HL-60/S4 treated with retinoic acid at 250 ng/mL for 4 days and 3 days (cell line): Measurements from ENCODE around the gene CHRNB2.

ENCODE experiments used
- in situ Hi-C: fragments of 300-500 bp; cut with MboI; formaldehyde crosslinking; loops from 2 replicates; pipeline ENCODE4 v1.7.0; 2022; ENCODE audit warnings: low sequenced_read_pairs

CHRNB2 gene

GRCh38 chr1:154577346-154578057 is 9.9 kb downstream of the CHRNB2 start:
- in situ Hi-C loops: no loop called here

- in situ Hi-C loops: no loop called here
Observed at GRCh38 chr1:154578058-154578418, 10.5 kb downstream of the CHRNB2 start.

DNA sequence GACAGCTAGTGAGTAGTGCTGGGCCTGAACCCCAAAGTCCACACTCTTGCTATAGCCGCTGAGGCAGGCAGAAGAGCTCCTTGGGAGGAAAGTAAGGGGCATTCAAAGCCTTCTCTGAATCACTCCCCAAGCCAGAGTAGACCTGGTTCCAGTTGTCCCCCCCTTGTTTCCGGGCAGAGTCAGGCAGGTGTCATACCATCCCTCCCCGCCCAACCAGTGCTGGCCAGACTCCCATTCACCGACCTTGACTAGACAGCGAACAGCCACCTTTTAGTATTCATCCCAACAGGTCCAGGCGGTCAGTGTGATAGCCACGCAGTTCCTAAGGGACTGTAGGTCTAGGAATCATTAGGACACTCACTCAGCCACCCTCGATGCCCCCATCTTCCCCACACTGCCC is 11.8 kb downstream of the CHRNB2 start:
- in situ Hi-C loops: no loop called here

GRCh38 chr1:154581766-154582165 is 14.2 kb downstream of the CHRNB2 start:
- in situ Hi-C loops: no loop called here

DNA sequence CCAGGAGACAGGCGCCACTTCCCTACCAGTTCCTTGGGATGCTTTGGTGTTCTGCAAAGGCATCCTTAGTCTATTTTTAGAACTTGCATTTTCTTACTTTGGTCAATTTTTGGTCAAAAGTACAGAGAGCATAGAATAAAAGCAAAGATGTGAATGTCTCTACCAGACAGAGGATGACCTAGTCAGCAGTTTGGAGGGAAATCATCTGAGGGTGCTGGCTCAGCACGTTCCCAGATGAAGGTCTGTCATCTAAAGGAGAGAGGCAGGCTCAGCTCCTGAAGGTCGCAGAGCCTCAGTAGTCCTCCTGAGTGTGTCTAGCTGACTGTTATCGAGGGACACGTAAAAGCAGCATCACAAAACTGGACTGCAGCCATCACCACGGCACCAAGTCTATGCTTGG is 15.3 kb downstream of the CHRNB2 start:
- in situ Hi-C loops: no loop called here

- in situ Hi-C loops: no loop called here
Observed at GRCh38 chr1:154583773-154584172, 16.2 kb downstream of the CHRNB2 start.

- in situ Hi-C loops: no loop called here
Observed at GRCh38 chr1:154584267-154584994, 16.9 kb downstream of the CHRNB2 start.

DNA sequence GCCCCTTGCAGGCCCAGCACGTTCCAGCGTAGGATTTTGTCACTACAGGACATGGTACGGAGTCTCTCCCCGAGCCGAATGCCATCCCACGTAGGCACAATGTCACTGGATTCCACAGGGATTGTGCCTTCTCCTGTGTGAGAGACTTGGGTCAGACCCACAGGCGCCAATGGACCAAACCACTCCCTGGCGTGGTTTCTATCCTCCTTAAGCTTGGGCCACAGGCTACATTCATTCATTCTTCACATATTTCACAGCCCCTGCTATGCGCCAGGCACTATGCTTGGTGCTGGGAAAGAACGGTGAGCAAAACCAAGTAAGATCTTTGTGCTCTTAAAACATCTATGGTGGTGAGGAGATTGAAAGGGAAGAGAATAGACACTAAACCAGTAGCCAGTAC is 18.7 kb downstream of the CHRNB2 start:
- in situ Hi-C loops: no loop called here

- in situ Hi-C loops: no loop called here
Observed at GRCh38 chr1:154586641-154587040, 19.1 kb downstream of the CHRNB2 start.

DNA sequence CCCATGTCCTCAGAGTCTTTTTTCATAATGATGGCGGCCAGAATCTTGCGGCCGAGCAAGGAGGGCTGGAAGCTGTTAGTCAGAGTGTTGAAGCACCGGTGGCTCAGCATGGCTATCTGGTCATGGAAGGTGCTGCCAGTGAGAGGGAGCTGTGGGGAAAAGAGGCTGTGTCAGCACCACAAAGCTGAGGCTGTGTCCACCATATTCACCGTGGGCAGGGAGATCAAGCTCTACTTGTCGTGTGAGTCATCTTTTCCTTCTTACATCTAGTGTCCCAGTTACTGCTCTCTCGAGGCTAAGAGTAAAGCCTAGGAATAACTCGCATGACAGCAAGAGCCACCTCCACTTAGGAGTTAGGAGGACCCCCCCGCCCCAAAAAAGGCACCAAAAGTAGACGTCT is 22.2 kb downstream of the CHRNB2 start:
- in situ Hi-C loops: no loop called here

- in situ Hi-C loops: no loop called here
Observed at GRCh38 chr1:154590756-154591155, 23.2 kb downstream of the CHRNB2 start.

DNA sequence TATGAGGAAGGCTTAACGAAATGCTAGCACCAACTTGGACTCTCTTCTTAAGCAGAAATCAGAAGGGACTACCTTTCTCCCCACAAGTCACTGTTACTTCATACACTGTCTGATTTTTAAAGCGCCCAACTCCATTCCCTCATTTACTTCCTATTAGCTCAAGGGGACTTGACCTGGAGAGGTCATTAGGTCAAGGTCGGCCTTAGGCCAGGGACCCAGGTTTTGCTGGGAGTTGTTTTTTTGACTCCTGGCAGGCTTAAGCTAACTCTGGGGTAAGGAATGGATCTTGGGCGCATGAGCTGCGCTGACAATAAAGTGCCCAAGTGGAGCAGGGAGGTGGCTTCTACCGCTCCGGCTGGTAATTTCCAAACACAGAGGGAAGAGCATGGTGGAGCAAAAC is 23.6 kb downstream of the CHRNB2 start:
- in situ Hi-C loops: no loop called here

DNA sequence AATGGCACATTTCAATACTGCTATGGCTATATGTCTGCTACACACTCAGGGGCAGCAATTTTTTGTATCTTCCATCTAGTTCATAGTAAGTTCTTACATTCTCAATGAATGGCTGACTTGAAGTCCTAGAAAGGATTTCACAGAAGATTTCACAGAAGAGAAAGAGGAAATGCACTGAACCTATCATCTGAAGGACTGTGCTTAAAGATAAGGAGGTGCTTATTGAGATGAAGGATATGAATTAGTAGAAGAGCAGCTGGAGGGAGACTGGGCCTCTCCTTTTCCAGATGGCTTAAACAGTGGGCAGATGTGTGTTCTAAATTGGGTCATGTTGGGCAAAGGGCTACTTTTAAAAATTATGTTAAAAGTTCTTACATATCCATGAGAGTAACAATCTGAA is 25.8 kb downstream of the CHRNB2 start:
- in situ Hi-C loops: no loop called here

GRCh38 chr1:154594811-154595210 is 27.2 kb downstream of the CHRNB2 start:
- in situ Hi-C loops: no loop called here

DNA sequence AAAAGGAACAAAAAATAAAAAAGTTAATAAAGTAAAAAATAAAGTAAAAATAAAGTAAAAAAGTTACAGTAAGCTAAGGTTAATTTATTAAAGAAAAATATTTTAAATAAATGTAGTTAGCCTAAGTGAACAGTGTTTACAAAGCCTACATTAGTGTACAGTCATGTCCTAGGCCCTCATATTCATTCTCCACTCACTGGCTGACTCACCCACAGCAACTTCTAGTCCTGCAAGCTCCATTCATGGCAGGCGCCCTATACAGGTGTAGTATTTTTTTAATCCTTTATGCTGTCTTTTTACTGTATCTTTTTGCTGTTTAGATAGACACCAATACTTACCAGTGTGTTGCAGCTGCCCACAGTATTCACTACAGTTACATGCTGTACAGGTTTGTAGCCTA is 28.0 kb downstream of the CHRNB2 start:
- in situ Hi-C loops: no loop called here

DNA sequence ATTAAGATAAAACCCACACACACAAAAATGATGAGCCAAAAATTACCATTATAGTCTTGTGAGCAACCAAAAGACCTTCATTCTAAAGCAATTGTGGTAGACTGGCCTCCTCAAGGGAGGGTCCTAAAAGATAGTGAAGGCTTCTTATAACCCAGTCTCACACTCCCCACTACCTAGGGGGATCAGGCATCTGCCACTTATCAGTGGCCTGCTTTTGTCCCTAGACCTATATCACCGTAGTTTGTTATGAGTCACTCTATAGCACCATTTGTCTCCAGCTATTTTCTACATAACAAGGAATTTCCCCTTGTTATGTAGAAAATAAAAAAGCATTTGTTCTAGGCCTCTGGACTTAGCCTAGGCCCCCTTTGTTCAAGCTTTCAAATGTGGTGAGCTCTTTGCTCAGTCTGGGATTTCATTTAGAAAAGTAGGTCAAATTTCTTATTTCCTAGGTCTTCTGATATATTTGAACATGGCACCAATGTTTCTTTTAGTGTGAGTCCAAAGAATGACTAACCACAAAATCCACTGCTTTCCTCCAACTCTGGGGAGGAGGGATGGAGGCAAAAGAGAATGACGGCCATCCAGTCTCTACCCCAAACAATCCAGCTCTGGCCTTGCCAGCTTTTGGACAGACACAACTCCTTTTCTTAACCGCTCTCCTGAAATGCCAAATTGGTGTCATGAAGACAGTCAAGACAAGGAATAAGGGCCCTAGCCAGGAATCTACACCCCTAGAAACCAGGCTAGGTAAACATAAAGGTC is 31.5 kb downstream of the CHRNB2 start:
- in situ Hi-C loops: no loop called here

DNA sequence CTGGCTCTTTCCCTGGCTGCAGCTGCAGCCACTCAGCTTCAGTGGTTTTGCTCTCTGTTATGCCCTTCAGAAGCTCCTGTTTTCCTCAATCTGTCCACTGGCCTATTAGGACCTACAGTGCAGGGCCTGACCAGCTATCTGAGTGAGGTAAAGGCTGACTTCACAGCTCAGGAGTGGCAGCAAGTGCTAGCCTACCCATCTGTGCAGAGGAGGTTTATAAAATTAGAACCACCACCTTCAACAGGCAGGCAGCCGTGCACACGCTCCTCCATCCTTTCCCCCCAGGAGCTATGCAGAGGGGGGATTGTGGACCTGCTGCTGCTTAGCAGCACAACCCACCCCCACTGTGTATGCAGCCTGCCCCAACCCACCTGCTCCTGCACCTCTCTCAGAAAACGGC is 32.1 kb downstream of the CHRNB2 start:
- in situ Hi-C loops: no loop called here

DNA sequence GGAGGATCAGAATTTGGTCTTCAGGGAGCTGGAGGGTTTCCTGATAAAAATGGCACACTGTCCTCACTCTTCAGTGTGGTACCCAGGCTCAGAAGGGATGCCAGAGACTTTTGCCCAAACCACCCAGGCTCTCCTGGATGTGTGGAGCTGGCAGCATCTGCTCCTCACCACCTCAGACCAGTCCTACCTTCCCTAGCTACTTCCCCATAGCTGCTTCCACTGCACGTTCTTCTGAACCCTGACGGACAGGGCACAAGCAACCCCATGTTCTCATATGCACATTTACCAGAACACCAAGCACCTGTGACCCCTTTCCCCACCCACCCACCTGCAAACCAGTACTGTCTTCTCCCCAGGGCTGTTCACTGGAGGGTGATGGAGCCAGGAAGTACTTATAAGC is 35.7 kb downstream of the CHRNB2 start:
- in situ Hi-C loops: no loop called here

DNA sequence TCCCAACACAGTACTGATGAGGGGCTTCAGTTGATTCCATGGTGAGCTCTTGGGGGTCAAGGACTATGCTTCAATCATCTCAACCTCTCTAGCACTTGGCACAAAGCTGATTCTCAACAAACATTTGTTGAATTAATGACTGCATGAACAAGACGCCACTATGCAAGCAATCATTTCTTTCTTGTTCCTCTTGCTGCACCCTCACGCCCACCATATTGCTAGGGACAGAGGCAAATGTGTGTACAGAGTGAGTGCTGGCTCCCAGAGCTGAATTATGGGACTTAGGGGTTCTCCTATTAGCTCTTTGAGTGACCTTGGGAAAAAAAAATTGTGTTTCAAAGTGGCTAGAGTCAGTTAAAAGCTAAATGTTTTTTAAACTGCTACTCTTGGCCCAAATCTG is 38.0 kb downstream of the CHRNB2 start:
- in situ Hi-C loops: no loop called here

DNA sequence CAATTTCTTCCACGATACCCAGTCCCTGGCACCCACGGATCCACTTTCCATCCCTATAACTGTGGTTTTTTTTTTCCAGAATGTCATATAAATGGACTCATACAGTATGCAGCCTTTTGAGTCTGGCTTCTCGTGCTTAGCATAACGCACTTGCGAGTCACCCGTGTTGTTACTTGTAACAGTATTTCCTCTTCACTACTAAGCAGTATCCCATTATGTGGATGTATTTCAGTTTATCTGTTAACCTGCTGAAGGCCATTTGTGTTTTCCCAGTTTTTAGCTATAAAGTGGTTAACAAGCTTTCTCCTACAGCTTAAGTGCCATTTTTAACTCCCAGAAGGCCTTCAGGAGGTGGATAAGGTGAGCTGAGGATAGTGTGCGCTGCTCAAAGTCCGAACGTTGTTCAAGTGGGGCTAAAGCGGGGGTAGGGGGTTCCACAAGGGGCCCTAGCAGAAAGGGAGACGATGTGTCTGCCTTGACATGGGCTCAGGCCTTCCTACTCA is 39.6 kb downstream of the CHRNB2 start:
- in situ Hi-C loops: no loop called here

DNA sequence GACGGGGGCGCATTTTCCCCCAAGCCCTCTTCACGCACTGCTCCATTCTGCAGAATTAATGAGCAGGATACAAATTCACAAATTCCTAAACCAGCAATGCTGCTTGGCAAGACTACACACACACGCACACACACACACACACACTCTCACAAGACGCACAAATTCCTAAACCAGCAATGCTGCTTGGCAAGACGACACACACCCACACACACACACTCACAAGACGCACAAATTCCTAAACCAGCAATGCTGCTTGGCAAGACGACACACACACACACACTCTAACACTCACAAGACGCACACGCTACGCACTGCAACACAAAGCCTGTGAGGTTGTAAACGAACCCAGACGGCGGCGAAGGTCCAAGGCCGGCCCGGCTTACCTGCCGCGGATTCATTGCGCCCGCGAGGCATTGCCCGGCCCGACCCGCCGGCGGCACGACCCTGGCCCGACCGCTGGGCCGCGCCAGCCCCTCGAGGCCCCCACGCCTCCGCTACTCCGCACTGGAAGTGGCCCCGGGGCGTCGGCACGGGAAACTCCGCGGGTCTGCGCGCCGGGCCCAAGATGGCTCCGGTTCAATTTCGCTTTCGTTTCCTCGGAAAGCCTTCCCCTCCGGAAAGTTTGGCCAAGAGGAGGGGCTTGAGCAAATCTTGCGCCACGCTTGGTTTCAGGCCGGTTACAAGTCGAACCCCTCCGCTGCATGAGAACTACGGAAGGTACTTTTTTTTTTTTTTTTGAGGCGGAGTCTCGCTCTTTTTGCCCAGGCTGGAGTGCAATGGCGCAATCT is 40.2 kb downstream of the CHRNB2 start, which contains the start of gene ADAR:
TSS of gene ADAR (minus strand) at position 578 of the 788 bp plus-strand sequence. CDS start at position 398, 180 bp downstream.
- in situ Hi-C loops: no loop called here
